Esophagus (tissue), 2 donors: Measurements from ENCODE around the gene BCL11B. TPM values are rescaled to one million over a fixed set of nuclear protein-coding genes. Genes with fewer than 3 reads are reported as not detected.
A peak's percentile ranks its signal among the peaks of the same experiment; 100 is the strongest.

Experiments
- H3K27ac ChIP-seq, 2 donors: one replicate each; pipeline ENCODE4 v1.5.1; 2013; ENCODE audit warnings: low read depth in 2 of 2, mild to moderate bottlenecking in 2 of 2, inconsistent platforms in 1 of 2, low read length in 1 of 2, moderate library complexity in 1 of 2
- H3K27me3 ChIP-seq, 2 donors: one replicate each; pipeline ENCODE4 v1.6.1; 2013; ENCODE audit warnings: low read length in 2 of 2, control low read depth in 1 of 2, mild to moderate bottlenecking in 1 of 2; ENCODE audit not compliant: insufficient read depth in 2 of 2, control insufficient read depth in 1 of 2
- H3K36me3 ChIP-seq, 2 donors: one replicate each; pipeline ENCODE4 v1.6.1; 2013; ENCODE audit warnings: low read length in 1 of 2; ENCODE audit not compliant: control insufficient read depth in 2 of 2, insufficient read depth in 2 of 2
- H3K4me1 ChIP-seq, 2 donors: one replicate each; pipeline ENCODE4 v1.6.1; 2013; ENCODE audit warnings: low read length in 1 of 2; ENCODE audit not compliant: control insufficient read depth in 2 of 2, insufficient read depth in 2 of 2
- H3K4me3 ChIP-seq, 2 donors: one replicate each; pipeline ENCODE4 v1.5.1; 2013; ENCODE audit warnings: low read length in 2 of 2, mild to moderate bottlenecking in 2 of 2, low read depth in 1 of 2, moderate library complexity in 1 of 2
- H3K9me3 ChIP-seq, 2 donors: one replicate each; pipeline ENCODE4 v1.6.1; 2013; ENCODE audit warnings: mild to moderate bottlenecking in 2 of 2, low read depth in 1 of 2, low read length in 1 of 2, moderate library complexity in 1 of 2; ENCODE audit not compliant: control insufficient read depth in 2 of 2, insufficient read depth in 1 of 2
- WGBS, 2 donors: extraction: QIAGEN DNeasy Blood & Tissue Kit; methylation state at CpG; one replicate each; pipeline ENCODE4 v1.1.7; 2013; 5-methylcytosine and 5-hydroxymethylcytosine counted together
- polyA plus RNA-seq, 2 donors: library from polyadenylated mRNA; stranded (reverse); fragments of 200-250 nt; gene quantifications; one replicate each; pipeline ENCODE4 v1.2.3, GENCODE V29; 2013
- donor health status: healthy with polysubstance abuse.
- donor health status: Bipolar disorder and iron deficiency.

Gene BCL11B
- polyA plus RNA-seq, 2 donors, result 1.7 to 2.2 TPM

DNA sequence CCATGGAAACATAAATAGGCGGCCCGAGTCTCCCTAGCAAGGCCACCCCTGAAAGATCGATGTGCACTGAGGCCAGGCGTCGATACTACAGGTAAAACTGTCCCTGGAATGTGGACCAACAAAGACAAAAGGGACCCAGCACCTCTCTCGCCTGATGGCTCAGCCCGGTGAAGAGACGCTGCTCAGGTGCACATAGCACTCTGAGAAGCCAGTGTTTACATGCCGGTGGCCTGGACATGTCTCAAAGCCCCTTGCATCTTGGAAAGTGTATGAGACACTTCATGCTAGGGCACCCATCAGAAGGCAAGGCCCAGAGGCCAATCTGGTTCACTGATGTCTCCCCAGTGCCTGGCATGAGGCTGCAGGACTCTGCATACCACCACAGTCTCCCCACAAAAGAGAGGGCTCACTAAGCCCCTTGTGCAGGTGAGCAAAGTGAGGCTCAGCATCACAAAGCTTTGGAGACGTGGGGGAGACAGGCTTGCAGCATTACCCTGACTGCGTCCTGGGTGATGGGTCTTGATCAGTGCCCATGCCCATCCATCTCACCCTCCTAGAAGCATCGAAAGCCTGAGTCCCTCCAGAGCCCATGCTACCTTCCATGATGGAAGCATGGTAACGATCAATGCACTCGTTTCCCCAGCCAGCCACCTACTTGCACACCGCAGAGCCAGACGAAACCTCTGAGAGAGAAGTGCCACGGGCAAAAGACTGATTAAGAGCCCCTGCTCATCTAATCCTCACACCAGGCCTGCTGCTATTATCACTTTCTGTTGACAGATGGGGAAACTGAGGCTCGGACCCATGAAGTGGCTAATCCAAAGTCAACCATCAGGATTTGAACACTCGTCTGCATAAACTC is 16.1 kb downstream of the BCL11B start:
- H3K9me3 ChIP-seq, result no peaks in the 10 kb centered on the region
- H3K4me1 ChIP-seq, result peaks cover 3 to 31% of the 10 kb centered on the region in 2 donors
- H3K27ac ChIP-seq, result no peak overlapping the region
- H3K27me3 ChIP-seq, result no peaks in the 10 kb centered on the region
- no peak overlapping the region for H3K4me3 ChIP-seq
- H3K36me3 ChIP-seq, result peaks cover 0 to 6% of the 10 kb centered on the region in 2 donors
- WGBS, 2 donors, result 70 to 75% methylated on average over 19 of the region's 19 CpGs

- Histone ChIP-seq H3K36me3 (peaks cover 0 to 7% of the 10 kb centered on the region in 2 donors), H3K27me3 (no peaks in the 10 kb centered on the region), H3K4me3 (no peak overlapping the region), H3K4me1 (peaks cover 3 to 31% of the 10 kb centered on the region in 2 donors), H3K27ac (no peak overlapping the region), H3K9me3 (no peaks in the 10 kb centered on the region)
- 67 to 75% methylated on average over 16 of the region's 16 CpGs for WGBS, 2 donors
Observed at GRCh38 chr14:99254328-99255009, 17.5 kb downstream of the BCL11B start.

DNA sequence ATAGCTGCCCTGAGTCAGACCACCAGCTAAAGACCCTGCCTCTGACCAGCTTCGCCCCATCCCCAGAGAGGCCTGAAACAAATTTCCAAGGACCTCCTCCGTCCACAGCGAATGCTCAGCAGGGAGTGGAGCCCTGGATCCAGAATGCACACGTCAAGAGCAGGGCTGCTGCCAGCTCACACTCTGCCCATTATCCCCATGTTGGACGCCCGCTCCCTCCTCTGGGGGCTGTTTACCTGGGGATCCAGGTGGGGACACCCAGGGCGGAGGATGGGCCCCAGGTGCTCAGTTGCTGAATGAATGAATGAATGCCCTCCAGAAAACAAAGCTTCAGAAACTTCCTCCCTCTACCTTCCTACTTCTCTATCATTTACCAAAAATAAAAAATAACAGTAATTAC is 18.1 kb downstream of the BCL11B start:
- 80 to 82% methylated on average over 7 of the region's 7 CpGs for WGBS, 2 donors
- H3K4me1 ChIP-seq, result peaks cover 3 to 31% of the 10 kb centered on the region in 2 donors
- peak overlapping the region in 1 of 2 donors; percentile 40 for H3K27ac ChIP-seq
- no peaks in the 10 kb centered on the region for H3K27me3 ChIP-seq
- no peak overlapping the region for H3K4me3 ChIP-seq
- H3K9me3 ChIP-seq, result no peaks in the 10 kb centered on the region
- H3K36me3 ChIP-seq, result peaks cover 0 to 7% of the 10 kb centered on the region in 2 donors

DNA sequence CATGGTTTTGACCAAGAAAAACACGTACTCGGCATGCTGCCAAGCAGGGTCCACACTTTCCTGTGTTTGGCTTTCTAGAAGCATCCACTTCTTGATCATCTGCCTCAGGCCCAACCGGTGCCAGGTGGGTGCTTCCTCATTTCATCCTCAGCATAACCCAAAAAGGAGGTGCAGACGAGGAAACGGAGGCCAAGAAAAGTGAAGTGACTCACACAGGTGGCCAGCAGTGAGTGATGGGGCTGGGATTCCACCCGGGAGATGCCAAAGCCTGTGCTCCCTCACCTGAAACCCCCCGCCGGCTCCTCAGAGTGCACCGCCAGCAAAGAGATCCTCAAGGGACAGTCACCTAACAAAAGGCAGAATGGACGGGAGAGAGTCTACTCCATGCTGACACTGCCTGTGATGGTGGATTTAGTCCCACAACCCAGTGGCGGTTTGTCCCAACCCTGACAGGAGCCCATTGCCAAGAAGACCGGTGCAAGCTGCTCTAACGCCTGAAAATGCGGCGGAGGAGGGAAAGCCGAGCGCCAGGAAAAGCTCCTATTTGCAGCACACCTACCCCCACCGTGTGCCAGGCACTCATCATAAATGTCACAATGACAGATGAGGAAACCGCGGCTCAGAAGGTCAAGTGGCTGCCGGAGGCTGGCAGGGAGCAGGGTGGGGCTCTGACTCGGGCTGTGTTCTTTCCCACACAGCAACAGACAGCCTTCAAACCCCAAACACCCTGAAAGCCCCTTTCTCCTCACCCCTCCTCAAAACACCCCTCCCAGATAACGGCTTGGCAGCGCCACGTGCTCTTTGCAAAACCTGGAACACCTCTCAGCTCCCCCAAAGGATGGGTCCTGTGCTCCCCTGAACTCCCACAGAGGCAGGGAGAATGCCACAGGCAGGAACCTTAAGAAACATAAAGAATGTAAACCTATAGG is 18.8 kb downstream of the BCL11B start:
- H3K36me3 ChIP-seq, result peaks cover 0 to 7% of the 10 kb centered on the region in 2 donors
- H3K27me3 ChIP-seq, result no peaks in the 10 kb centered on the region
- peaks cover 2 to 32% of the 10 kb centered on the region in 2 donors for H3K4me1 ChIP-seq
- 54% methylated on average over 25 of the region's 25 CpGs for WGBS, 2 donors
- no peak overlapping the region for H3K4me3 ChIP-seq
- H3K27ac ChIP-seq, result peak overlapping the region; percentile 4 to 40
- no peaks in the 10 kb centered on the region for H3K9me3 ChIP-seq

DNA sequence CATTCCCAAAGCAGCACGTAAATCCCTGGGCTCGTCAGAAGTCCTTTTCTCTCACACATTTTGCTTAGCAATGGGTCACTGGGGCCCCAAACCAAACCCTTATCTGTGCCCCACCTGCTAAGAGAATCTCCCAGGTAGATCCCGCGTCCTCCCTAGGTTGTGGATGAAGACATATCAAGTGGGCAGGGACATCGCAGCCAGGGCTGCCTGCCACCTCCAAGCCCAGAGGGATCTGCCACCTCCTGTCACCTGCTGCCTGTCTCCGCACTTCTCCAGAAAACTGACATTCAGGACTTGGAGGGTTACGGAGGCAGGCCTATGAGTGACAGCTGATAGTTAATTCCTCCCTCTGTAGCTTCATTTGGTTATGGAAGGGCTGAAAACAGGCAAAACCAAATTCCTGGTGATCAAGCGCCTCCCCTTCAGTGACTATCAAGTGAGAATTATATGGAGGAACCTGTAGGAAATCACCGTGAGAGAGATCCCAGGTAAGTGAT is 19.5 kb downstream of the BCL11B start:
- 73 to 75% methylated on average over 9 of the region's 9 CpGs for WGBS, 2 donors
- peak overlapping the region in 1 of 2 donors; percentile 4 for H3K27ac ChIP-seq

GRCh38 chr14:99251721-99252120 is 20.3 kb downstream of the BCL11B start:
- no peak overlapping the region for H3K27ac ChIP-seq
- H3K27me3 ChIP-seq, result no peaks in the 10 kb centered on the region
- H3K36me3 ChIP-seq, result peaks cover 0 to 7% of the 10 kb centered on the region in 2 donors
- no peaks in the 10 kb centered on the region for H3K9me3 ChIP-seq
- WGBS, 2 donors, result 84 to 93% methylated on average over 2 of the region's 2 CpGs
- H3K4me3 ChIP-seq, result no peak overlapping the region
- peaks cover 2 to 31% of the 10 kb centered on the region in 2 donors for H3K4me1 ChIP-seq

More for the DNA sequence above, 19.5 kb downstream of the BCL11B start:
- Histone ChIP-seq H3K4me3 (no peak overlapping the region), H3K4me1 (peaks cover 2 to 33% of the 10 kb centered on the region in 2 donors), H3K9me3 (no peaks in the 10 kb centered on the region), H3K27me3 (no peaks in the 10 kb centered on the region), H3K36me3 (peaks cover 0 to 7% of the 10 kb centered on the region in 2 donors)

GRCh38 chr14:99250636-99251208 is 21.3 kb downstream of the BCL11B start:
- peaks cover 5 to 28% of the 10 kb centered on the region in 2 donors for H3K4me1 ChIP-seq
- peaks cover 0 to 7% of the 10 kb centered on the region in 2 donors for H3K36me3 ChIP-seq
- no peaks in the 10 kb centered on the region for H3K27me3 ChIP-seq
- 65 to 72% methylated on average over 5 of the region's 5 CpGs for WGBS, 2 donors
- peak overlapping the region in 1 of 2 donors; percentile 5 for H3K27ac ChIP-seq
- no peaks in the 10 kb centered on the region for H3K9me3 ChIP-seq
- no peak overlapping the region for H3K4me3 ChIP-seq

GRCh38 chr14:99249389-99249788 is 22.6 kb downstream of the BCL11B start:
- H3K36me3 ChIP-seq, result peaks cover 0 to 4% of the 10 kb centered on the region in 2 donors
- no peaks in the 10 kb centered on the region for H3K27me3 ChIP-seq
- no peak overlapping the region for H3K4me3 ChIP-seq
- H3K27ac ChIP-seq, result peak overlapping the region in 1 of 2 donors; percentile 13
- H3K4me1 ChIP-seq, result peaks cover 8 to 25% of the 10 kb centered on the region in 2 donors
- WGBS, 2 donors, result 63 to 78% methylated on average over 6 of the region's 6 CpGs
- no peaks in the 10 kb centered on the region for H3K9me3 ChIP-seq
